OCI-LY3 (cell line): ENCODE results near the gene LHFPL3.

Experiments used
- EZH2phosphoT487 ChIP-seq: fragments of 200-600 bp; shearing (Covaris generic); IDR thresholded peaks from 2 replicates; pipeline ENCODE4 v1.6.1; 2018; ENCODE audit warnings: antibody characterized with exemption, mixed run types, low read depth
- TF ChIP-seq, protein P1 (sequence below): fragments of 200-600, 300-600 bp; sonication (generic); IDR thresholded peaks from 2 replicates; pipeline ENCODE4 v1.5.1; 2014; ENCODE audit warnings: antibody characterized with exemption, low read length, low read depth

DNA sequence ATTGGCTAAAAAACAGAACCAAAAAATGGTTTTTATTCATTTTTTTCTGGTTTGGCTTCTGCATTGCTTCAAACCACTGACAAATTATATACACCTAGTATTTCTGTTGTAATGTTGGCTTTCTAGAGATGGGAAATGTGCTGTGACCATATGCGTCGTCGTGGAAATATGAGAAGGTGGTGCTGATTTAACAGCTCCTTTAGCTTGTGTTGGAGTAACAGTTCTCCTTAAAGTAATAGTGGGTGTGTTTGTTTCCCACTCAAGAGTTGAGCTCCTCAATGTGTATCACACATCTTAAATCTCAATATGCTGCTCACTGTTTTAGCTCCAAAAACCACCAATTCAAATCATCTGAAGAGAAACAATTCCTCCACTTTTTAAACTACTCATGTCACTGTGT, 196.4 kb downstream of the LHFPL3 start:
- TF ChIP-seq, protein P1, sequence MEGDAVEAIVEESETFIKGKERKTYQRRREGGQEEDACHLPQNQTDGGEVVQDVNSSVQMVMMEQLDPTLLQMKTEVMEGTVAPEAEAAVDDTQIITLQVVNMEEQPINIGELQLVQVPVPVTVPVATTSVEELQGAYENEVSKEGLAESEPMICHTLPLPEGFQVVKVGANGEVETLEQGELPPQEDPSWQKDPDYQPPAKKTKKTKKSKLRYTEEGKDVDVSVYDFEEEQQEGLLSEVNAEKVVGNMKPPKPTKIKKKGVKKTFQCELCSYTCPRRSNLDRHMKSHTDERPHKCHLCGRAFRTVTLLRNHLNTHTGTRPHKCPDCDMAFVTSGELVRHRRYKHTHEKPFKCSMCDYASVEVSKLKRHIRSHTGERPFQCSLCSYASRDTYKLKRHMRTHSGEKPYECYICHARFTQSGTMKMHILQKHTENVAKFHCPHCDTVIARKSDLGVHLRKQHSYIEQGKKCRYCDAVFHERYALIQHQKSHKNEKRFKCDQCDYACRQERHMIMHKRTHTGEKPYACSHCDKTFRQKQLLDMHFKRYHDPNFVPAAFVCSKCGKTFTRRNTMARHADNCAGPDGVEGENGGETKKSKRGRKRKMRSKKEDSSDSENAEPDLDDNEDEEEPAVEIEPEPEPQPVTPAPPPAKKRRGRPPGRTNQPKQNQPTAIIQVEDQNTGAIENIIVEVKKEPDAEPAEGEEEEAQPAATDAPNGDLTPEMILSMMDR: no peak
- TF ChIP-seq EZH2phosphoT487: no peak
